CD1c-positive myeloid dendritic cell (primary cell): ENCODE measurements around the gene TECPR1.

Experiments used
- DNase-seq: peaks from one replicate; pipeline ENCODE4 v3.0.0-alpha.2; 2016; ENCODE audit errors: extremely low spot score

TECPR1 gene

DNA sequence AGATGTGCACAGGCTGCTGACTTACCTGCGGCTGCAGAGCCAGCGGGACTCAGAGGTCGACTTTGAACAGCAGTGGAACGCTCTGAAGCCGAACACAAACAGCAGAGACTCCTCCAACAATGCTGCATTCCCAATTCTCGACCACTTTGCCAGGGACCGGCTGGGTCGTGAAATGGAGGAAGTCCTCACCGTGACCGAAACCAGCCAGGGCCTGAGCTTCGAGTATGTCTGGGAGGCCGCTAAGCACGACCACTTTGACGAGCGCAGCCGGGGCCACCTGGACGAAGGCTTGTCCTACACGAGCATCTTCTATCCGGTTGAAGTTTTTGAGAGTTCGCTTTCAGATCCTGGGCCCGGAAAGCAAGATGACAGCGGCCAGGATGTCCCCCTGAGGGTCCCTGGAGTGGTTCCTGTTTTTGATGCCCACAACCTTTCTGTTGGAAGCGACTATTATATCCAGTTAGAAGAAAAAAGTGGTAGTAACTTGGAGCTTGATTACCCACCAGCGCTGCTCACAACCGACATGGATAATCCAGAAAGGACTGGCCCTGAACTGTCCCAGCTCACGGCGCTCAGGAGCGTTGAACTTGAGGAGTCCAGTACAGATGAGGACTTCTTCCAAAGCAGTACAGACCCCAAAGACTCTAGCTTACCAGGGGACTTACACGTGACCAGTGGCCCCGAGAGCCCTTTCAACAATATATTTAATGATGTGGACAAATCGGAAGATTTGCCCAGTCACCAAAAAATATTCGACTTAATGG lies 60.2 kb downstream of the TECPR1 start:
- DNase-seq = no peak

DNA sequence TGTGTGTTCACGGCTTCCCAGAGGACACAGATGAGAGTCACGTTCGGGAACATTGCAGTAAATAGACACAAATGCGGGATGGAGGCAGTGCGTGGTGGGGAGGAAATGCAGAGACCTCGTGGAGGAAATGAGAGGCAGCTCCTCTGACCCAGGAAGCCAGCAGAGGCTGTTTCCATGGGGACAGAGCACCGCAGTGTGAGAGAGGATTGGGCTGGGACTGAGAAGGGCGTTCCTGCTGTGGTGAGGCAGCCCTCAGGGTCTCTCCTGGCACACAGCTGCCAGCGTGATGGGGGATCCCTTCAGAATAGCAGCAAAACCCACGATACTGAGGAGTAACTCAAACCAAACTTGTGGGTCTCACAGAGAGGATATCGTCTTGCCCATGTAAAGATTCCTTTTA lies 62.5 kb downstream of the TECPR1 start:
- no peak for DNase-seq

DNA sequence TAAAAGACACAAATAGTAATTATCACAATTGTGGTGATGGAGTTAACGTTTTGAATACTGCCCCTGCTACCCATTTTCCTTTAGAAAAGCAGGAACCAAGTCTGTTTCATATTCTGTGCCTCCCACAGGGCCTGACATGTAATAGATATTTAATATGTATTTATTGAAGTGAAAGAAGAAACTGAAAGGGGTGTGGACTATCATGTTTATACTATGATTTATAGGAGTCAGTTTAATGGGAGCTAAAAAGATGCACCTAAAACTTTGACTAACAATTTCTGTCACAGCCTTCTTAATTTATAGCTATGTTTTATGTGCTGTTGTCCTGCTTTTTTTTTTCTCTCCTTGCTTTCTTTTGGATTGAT lies 64.9 kb downstream of the TECPR1 start:
- DNase-seq = no peak

DNA sequence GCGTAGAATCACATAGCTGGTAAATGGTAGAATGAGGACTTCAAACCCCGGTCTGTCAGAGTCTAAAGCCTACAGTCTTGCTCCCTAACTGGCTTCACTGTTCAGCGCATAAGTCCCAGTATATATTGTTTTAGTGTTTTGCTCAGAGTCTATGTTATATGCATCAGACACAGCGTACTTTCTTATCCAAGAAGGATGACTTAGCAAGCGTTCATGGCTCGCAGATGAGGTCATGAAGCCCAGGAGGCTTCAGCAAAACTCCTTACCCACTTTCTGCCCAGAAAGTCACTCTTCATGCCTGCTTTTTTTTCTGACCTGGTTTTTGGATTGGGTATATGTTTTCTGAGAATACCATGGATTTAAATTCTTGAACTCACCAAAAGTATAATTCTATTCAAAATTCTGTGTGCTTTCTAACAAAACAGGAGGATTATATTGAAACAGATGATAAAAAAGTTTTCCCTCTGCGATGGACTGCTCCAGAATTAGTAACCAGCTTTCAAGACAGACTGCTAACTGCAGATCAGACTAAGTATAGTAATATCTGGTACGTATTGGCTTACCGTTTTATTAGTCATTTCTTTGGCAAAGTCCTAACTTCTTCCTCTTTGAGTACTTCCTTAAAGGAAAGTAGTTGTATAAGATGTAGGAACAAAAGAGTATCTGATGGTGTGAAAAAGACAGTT lies 65.4 kb downstream of the TECPR1 start:
- DNase-seq = peak; percentile 69

DNA sequence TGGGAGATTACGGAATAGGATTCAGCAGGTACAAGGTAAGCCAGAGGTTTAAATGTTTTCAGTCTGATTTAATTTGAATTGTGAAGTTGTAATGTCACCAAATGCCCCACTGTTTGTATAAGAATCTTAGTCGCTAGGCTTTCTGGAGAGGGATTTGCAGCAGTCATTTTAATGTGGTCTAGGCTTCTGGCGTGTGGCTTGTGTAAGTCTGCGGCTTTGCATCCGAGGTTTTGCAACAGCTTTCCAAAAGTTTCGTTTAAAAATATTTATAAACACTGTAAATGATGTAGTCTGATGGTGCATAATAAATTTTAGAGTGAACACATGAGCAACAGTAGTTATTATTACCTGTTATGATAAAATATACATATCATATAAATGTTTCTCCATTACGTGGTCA lies 66.9 kb downstream of the TECPR1 start:
- DNase-seq = no peak

DNA sequence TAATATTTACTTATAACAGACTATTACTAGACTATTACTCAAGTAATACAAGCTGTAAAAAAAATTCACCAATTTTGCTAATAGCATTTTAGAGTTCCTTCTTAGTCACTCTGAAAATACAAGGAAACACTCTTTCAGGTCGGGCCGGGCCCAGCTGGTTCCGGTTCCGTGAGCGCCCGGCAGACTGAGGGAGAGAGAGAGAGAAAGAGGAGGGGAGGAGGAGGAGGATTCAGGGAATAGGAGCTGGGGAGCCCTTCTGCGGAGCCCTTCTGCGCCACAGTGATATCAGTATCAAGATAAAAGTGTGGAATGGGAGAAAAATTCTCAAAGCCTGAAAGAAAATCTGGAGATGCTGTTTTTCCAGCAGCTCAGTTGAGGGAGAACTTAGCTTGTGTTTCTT lies 71.3 kb downstream of the TECPR1 start:
- DNase-seq = no peak

DNA sequence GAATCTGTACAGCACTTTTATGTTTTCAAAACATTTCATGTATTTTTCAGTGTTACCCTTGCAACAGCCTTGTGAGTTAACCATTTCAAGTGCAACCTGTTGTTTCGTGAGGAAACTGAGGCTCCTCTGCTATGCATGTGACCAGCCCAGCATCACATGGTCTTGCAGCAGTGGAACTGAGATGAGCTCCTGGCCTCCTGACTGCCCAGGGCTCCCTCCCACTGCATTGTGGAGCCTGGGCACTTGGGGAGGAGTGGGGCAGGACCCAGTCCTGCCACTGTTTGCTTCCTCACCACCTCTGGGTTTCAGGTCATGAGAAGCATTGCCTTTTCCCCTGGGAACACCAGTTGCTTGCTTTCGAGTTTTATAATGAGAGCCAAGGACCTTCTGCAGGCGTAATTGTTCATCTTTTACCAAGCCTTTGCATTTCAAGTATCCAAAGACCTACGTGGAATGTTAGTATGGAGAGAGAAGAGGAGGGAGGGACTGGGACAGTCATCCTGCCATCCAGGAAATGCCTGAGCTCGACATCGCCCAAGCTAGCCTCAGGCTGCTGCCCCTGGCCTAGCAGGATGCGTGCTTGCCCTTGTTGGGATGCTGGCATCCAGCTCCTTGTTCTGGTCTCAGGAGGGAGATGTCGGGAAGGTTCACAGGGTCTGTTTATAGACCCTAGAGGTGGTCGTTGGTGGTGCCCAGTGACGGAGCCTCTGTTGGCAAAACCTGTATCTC lies 73.1 kb downstream of the TECPR1 start:
- DNase-seq = no peak

DNA sequence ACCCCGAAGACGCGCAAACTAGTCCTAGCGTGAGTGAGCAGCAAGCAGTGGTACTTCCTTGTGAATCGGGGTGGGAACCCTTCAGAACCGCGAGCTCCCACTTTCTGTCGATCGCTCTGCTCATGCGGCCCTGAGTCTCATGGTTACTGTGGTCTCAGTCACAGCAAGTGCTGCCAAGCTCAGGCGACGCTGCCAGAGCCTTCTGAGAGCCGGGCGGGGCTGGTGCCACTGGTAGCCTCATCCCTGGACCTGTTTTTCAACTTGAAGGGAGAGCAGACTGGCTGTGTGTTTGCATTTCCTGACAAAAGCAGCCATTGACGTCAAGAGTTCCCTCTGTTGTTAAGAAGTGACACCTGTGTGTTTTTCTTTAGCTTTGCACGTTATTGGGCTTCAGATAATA lies 73.7 kb downstream of the TECPR1 start:
- DNase-seq = no peak

DNA sequence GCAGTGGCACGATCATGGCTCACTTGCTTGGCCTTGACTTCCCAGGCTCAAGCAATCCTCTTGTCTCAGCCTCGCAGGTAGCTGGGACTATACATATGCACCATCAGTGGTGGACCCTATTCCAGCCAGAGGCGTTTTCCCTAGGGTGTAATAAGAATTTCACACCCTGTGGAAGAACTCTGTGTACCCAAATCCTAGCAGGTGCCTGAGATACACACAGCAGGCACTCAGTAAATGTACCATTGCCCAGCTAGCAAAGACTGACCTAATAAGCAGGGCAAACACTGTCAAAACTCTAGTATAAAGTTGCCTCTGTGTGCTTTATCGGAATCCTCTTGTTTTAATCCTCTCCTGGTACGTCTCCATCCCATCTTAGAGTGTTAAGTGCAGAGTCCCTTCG lies 74.5 kb downstream of the TECPR1 start:
- DNase-seq = no peak

DNA sequence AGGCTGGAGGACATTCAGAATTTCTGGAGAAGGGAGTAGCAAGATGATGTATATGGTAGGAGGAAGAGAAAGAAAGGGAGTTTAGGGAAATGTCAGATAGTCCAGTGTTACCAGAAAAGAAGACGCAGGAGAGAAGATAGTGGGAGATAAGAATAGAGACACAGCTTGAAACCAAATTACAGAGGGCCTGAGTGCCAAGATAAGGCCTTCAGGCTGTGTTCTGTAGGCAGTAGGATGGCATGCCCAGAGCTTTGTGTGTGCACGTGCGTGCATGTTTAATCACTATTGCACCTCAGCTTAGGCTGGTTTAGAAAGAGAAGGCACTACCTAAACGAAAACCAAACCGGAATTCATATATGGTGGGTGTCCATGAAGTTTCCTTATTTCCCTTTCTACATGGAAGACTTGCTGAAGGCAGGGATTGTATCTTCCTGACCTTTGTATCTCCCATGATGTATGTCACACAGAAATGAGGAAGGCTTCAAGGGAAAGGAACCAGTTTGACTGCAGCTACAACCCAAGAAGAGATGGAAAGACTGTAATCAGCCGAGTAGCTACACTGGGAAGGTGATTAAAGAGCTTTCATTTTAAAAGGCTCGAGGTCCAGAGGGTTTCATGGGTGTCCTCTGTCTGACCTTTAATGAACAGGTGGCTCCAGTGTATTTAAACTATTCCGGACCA lies 76.6 kb downstream of the TECPR1 start:
- no peak for DNase-seq

DNA sequence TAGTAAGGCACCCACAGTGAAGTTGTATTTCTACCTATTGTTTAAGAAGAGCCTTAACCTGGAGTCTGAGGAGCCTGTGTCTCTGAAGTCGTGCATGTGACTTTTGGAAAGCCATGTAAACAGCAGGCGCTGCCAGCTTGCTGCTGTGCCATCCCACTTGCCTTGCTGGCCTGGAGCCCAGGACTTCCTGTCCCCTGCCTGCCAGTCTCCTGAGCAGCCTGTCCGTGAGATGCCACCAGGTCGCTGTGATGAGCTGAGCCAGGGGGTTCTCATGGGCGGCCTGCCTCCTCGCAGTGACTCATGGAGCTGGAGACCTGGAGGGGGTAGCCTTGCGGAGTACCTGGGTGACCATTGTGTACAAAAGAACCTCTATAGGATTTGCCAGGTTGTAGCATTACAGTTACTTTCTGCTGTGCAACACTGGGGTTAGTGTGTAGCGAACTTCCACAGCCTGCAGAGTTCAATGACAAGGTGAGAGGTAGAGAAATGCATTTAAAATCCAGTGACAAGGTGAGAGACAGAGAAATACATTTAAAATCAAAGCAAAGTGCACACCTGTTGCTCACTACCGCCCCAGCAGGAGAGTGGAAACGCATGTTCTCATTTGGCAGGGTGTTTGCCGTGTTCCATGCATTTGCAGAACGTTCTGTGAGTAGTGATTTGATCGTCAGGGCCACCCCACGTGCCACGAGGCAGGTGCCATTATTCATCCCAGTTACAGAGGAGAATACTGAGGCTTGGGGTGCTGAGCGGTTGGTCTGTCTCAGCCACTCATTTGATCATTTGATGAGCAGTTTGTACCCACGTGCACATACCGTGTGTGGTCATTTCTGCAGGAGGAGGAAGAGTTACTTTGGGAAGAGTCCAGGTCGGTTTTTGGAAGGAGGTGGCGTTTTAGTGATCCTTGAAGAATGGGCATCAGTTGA lies 77.4 kb downstream of the TECPR1 start:
- DNase-seq = no peak

DNA sequence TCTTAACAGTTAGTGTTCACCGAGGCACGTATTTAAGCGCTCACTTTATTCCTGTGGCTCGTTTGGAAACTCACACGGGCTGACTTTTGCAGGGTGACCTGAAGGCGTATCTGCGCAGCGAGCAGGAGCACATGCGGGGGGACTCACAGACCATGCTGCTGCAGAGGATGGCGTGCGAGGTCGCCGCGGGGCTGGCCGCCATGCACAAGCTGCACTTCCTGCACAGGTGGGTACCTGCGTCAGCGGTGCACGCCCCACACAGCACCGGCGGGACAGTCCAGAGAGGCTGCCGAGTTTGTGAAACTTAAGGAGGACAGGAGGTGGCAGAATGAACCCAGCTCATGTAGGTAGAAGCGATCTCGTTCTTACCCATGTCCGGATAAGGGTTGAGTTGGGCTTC lies 80.6 kb downstream of the TECPR1 start:
- DNase-seq = no peak

DNA sequence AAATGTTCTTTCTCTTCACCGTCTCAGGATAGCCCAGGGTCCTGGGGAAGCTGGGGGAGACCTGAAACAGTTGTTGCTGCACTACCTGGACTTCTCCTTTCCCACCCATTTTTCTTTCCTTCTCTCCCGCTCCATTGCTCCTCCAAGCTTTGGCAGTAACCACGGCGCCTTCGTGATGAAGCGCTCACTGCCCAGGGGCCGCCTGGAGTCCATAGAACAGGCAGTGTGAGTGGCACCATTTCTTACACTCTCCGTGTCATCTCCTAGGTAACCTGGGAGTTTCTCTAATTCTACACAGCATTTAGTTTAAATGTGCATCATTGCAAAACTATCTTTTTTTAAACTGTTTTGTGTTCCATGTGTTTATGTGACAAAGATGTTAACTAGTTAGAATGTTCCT lies 81.1 kb downstream of the TECPR1 start:
- DNase-seq = no peak

DNA sequence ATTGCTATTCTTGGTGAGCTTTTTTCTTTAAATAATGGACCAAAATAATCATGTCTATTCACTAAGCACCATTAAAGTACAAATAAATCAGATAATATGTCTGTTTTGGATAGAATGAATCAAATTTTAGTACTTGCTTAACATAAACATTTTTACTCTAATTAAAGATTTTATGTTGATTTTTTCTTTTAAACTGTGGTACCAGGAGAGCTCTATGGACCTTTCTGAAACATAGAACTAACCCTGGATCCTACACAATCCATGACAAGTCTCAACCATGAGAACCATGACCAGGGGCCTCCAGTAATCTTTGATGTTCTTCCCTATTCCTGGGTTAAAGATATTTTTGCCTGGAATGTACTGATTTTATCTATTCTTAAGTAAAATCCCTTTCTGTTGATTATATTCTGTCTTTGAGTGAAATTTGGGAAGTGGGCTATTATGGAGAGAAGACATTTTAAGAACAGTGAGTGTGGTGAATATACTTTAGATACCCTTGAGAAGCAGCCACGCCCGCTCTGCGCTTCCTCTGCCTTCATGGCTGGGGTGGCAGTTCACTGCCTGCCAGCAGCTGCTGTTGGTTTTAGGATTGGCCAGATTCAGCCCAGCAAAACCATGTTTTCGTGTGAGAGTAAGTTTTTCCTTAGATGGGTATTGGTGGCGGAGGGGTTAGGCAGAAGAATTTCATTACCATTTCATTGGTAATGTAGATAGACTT lies 83.0 kb downstream of the TECPR1 start:
- DNase-seq = no peak

DNA sequence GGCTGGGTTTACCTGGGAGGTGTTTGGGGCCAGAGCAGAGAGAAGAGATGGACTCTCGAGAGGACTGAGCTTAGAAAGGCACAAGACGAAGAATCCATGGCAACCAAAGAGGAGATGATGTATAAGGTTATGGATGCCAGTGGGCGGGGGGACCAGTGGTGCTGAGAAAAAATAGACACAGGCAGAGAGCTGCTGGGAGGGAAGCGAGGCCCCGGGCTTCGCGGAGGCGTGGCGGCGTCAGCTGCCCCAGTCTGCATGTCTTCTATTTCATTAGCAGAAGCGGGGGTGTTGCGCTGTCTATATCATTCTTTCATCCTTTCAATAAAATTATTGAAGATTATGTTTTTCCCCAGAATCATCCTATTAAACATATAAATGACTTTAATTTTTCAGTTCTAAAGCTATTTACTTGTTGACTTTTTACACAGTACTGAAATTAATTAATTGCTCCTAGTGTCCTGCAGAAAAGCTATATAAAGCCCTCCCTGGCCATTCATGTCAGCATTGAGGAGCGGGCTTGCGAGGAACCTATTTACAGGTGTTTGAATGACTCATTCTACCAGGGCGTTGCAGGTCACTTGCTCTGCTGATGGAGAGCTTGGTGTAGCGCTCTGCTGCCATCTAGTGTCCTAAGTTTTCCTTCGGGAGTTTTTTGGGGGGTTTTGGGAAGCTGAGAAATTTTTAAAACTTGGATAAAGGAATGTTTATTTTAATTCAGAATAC lies 83.7 kb downstream of the TECPR1 start:
- DNase-seq = peak; percentile 76

DNA sequence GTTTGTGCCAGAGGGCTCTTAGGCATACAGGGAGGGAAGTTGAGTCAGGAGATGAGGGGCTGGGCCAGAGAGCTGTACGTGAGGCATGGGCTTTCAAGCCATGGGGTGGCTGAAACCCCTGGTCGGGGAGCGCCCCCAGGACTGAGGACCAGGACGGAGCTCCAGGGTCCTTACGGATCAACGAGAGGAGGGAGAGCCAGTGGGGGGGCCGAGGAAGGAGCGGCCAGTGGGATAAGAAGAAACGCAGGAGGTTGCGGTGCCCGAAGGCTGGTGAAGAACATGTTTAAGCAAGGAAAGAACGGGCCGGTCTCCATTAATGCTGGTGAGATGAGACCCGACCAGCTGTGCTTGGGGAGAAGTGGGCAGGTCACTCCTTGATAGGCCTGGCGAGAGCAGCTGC lies 84.4 kb downstream of the TECPR1 start:
- no peak for DNase-seq

DNA sequence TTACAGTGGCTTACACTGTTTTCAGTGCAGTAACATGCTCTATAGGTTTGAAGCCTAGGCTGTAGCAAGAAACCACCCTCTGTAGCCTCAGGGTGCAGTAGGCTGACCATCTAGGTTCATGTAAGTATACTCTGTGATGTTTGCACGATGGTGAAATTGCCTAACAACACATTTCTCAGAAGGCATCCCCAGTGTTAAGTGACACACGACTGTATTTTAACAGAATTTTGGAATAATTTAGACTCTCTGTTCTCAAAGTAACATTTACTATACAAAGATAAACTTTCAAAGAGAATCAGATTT lies 85.4 kb downstream of the TECPR1 start:
- no peak for DNase-seq

DNA sequence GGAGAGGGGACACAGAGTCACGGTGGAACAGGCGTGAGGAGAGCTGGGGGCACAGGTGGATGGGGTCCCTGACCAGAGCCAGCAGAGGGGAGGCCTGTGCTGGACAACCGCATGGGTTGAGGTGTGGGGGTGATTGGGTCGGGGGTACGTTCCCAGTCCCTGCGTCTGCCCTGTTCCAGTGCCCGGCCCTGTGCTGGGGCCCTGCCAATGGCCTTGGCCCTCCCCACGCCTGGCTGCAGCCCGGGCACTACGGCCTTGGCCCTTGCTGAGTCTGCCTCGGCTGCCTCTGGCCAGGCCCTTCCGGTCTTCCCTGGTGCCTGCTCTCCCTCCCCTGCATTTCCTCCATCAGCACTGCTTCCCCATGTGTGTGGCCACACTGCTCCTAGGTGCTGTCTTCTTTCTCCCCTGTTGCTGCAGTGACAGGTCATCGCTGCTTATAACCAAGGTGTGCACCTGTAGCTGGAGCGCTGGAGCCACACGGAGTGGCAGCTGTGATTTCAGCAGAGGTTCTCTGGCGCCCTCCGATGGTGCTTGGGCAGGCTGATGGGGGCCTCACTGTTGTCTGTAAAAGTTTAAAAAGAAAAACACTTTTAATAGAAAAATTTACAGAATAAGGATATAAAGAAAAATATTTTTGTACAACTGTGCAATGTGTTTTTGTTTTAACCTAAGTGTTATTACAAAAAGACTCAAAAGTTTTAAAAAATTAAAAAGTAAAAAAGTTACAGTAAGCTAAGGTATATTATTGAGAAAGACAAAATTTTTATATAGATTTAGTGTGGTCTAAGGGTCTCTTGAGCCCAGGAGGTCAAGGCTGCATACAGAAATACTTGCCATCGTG lies 86.0 kb downstream of the TECPR1 start:
- DNase-seq = peak; percentile 49
